Stomach (tissue), 9 donors: ENCODE data around the gene NPC1L1. TPM values are rescaled to one million over a fixed set of nuclear protein-coding genes. Genes with fewer than 3 reads are reported as not detected.

Experiments used
- DNase-seq, 2 donors: peaks; one replicate each; pipeline versions ENCODE4 v3.0.0 to v3.0.0-alpha.2; 2013 to 2019
- H3K27ac ChIP-seq, 5 donors: fragments of 200-600 bp in 4 of 5; sonication (generic) in 4 of 5; one replicate each; pipeline ENCODE4 v1.5.1; 2013 to 2019; ENCODE audit warnings: mild to moderate bottlenecking in 1 of 5, moderate library complexity in 1 of 5
- H3K27me3 ChIP-seq, 3 donors: fragments of 200-600 bp; sonication (generic); one replicate each; pipeline ENCODE4 v1.5.1; 2017 to 2019; ENCODE audit warnings: mixed run types in 1 of 3
- H3K36me3 ChIP-seq, 4 donors: fragments of 200-600 bp; sonication (generic); 1 replicate in 3 of 4; 2 replicates in 1 of 4; pipeline ENCODE4 v1.5.1; 2016 to 2019
- H3K4me1 ChIP-seq, 4 donors: fragments of 200-600 bp; sonication (generic); one replicate each; pipeline ENCODE4 v1.5.1; 2016 to 2019
- H3K4me3 ChIP-seq, 4 donors: fragments of 200-600 bp; sonication (generic) in 3 of 4; one replicate each; pipeline ENCODE4 v1.5.1; 2016 to 2019; ENCODE audit warnings: mild to moderate bottlenecking in 1 of 4
- H3K9me3 ChIP-seq, 4 donors: fragments of 200-600 bp; sonication (generic); one replicate each; pipeline ENCODE4 v1.5.1; 2016 to 2019
- CTCF ChIP-seq, 7 experiments: fragments of 450-650 bp in 4 of 7; fragments of 200-600 bp in 3 of 7; sonication (generic) in 3 of 7; IDR thresholded peaks; one replicate each; pipeline ENCODE4 v1.5.1; 2016 to 2019; ENCODE audit warnings: antibody characterized with exemption in 7 of 7, control low read depth in 2 of 7, mild to moderate bottlenecking in 1 of 7
- EP300 ChIP-seq: sonication (generic); formaldehyde crosslinking; IDR thresholded peaks from one replicate; pipeline ENCODE4 v1.6.1; 2017; ENCODE audit warnings: antibody characterized with exemption
- POLR2A ChIP-seq, 4 donors: fragments of 450-650 bp; IDR thresholded peaks; one replicate each; pipeline ENCODE4 v1.6.1; 2016; ENCODE audit warnings: antibody characterized with exemption in 4 of 4, control low read depth in 2 of 4, mild to moderate bottlenecking in 1 of 4, moderate library complexity in 1 of 4
- POLR2AphosphoS5 ChIP-seq, 3 donors: sonication (generic); formaldehyde crosslinking; IDR thresholded peaks; one replicate each; pipeline ENCODE4 v1.6.1; 2016; ENCODE audit warnings: antibody characterized with exemption in 3 of 3
- WGBS, 5 donors: extraction: QIAGEN DNeasy Blood & Tissue Kit in 3 of 5; methylation state at CpG; one replicate each; pipeline versions ENCODE4 v1.1.5 to v1.1.7; 2013 to 2018; 5-methylcytosine and 5-hydroxymethylcytosine counted together
- intact Hi-C: fragments of 100-400 bp; cut with DNase I; formaldehyde crosslinking; loops from one replicate; pipeline ENCODE4 v1.15.1; 2023; ENCODE audit warnings: low total_unique reads
- polyA plus RNA-seq, 3 donors: library from polyadenylated mRNA; stranded (reverse); fragments of 200-250 nt; gene quantifications; one replicate each; pipeline ENCODE4 v1.2.3, GENCODE V29; 2013
- total RNA-seq, 5 donors: library from RNA; depleted of rRNA; stranded (reverse); fragments of >200 nt; gene quantifications; one replicate each; pipeline versions ENCODE4 v1.1.0 to v1.2.3, GENCODE V29; 2014 to 2016
- donor health status: healthy with polysubstance abuse.
- donor health status: Bipolar disorder and iron deficiency.
- donor health status: healthy.

The NPC1L1 gene
- total and polyA plus RNA-seq, 8 donors, result 0.12 to 4.9 (median 1.1) TPM; not detected in 3

GRCh38 chr7:44583146-44583865 lies 42.2 kb upstream of the NPC1L1 start:
- TF ChIP-seq CTCF (IDR thresholded peaks at IDR 0.05), result no peak
- TF ChIP-seq EP300, result no peak
- TF ChIP-seq POLR2AphosphoS5 (IDR thresholded peaks at IDR 0.05), result no peak
- H3K27ac ChIP-seq, result peak overlapping the region; percentile 85 to 99 (median 97)
- 58 to 80% (median 78%) methylated on average over 13 of the region's 13 CpGs for WGBS, 5 donors
- H3K36me3 ChIP-seq, result peaks cover 18 to 29% (median 23%) of the 10 kb centered on the region in 4 donors
- peak overlapping the region; percentile 73 to 91 (median 86) for H3K4me3 ChIP-seq
- peaks cover 13 to 40% (median 36%) of the 10 kb centered on the region in 4 donors for H3K4me1 ChIP-seq
- intact Hi-C loops, result no loop called here
- no peaks in the 10 kb centered on the region for H3K27me3 ChIP-seq
- H3K9me3 ChIP-seq, result no peaks in the 10 kb centered on the region
- no peak for DNase-seq

GRCh38 chr7:44581879-44582603 lies 40.9 kb upstream of the NPC1L1 start, which contains the start of gene TMED4:
Gene TMED4 (minus strand): TSS chr7:44582231. CDS start chr7:44582206, 25 bp downstream.
- peaks cover 13 to 35% (median 32%) of the 10 kb centered on the region in 4 donors for H3K4me1 ChIP-seq
- peak; percentile 100 for DNase-seq
- TF ChIP-seq EP300, result no peak
- peak; percentile 79 to 97 (median 94) for TF ChIP-seq POLR2AphosphoS5 (IDR thresholded peaks at IDR 0.05)
- TF ChIP-seq POLR2A (IDR thresholded peaks at IDR 0.05), result peak in 2 of 4 donors; percentile 71 to 85
- TF ChIP-seq CTCF (IDR thresholded peaks at IDR 0.05), result no peak
- H3K9me3 ChIP-seq, result no peaks in the 10 kb centered on the region
- H3K27me3 ChIP-seq, result no peaks in the 10 kb centered on the region
- peak within 1 kb of the TSS; percentile 73 to 91 (median 86) for H3K4me3 ChIP-seq
- peak within 1 kb of the TSS; percentile 88 to 99 (median 97) for H3K27ac ChIP-seq
- intact Hi-C loops, result no loop called here
- H3K36me3 ChIP-seq, result peaks cover 21 to 35% (median 34%) of the 10 kb centered on the region in 4 donors
- 0% methylated on average over 45 to 71 of the region's 71 CpGs for WGBS, 5 donors

GRCh38 chr7:44580945-44581878 lies 40.1 kb upstream of the NPC1L1 start:
- H3K4me1 ChIP-seq, result peaks cover 13 to 35% (median 32%) of the 10 kb centered on the region in 4 donors
- 7 to 17% (median 9%) methylated on average over 15 to 30 of the region's 30 CpGs for WGBS, 5 donors
- intact Hi-C loops, result no loop called here
- H3K4me3 ChIP-seq, result peak overlapping the region; percentile 73 to 91 (median 86)
- H3K27me3 ChIP-seq, result no peaks in the 10 kb centered on the region
- peak; percentile 30 to 67 for DNase-seq
- no peak for TF ChIP-seq EP300
- TF ChIP-seq POLR2AphosphoS5 (IDR thresholded peaks at IDR 0.05), result no peak
- TF ChIP-seq POLR2A (IDR thresholded peaks at IDR 0.05), result no peak
- TF ChIP-seq CTCF (IDR thresholded peaks at IDR 0.05), result no peak
- no peaks in the 10 kb centered on the region for H3K9me3 ChIP-seq
- peak overlapping the region; percentile 88 to 99 (median 97) for H3K27ac ChIP-seq
- peaks cover 21 to 44% (median 39%) of the 10 kb centered on the region in 4 donors for H3K36me3 ChIP-seq
